LNCAP (cell line): Measurements from ENCODE around the gene TEX2.

ENCODE experiments used
- TF ChIP-seq, protein P1 (sequence below): fragments of 450-650 bp; IDR thresholded peaks from 2 replicates; pipeline ENCODE4 v1.5.1; 2017; ENCODE audit warnings: mild to moderate bottlenecking

TEX2 gene

DNA sequence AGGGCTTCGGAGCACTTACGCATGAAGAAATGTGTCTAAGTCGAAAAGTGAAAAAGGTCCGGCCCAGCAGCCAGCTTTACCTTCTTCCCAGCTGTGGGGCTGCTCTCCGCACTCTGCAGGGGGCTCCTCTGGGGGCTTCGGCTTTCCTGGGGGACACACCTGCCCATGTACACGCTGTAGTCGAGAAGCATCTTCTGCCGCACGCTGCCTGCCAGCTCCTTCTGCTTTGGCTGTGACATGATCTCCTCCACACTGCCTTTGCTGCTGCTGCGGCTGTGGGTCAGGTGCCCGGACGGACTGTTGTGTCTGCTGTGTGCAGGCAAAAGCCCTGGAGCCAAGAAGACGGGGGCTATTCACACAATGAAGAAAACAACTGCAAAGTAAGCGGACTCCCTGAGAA is 75.0 kb downstream of the TEX2 start:
- TF ChIP-seq, protein P1, sequence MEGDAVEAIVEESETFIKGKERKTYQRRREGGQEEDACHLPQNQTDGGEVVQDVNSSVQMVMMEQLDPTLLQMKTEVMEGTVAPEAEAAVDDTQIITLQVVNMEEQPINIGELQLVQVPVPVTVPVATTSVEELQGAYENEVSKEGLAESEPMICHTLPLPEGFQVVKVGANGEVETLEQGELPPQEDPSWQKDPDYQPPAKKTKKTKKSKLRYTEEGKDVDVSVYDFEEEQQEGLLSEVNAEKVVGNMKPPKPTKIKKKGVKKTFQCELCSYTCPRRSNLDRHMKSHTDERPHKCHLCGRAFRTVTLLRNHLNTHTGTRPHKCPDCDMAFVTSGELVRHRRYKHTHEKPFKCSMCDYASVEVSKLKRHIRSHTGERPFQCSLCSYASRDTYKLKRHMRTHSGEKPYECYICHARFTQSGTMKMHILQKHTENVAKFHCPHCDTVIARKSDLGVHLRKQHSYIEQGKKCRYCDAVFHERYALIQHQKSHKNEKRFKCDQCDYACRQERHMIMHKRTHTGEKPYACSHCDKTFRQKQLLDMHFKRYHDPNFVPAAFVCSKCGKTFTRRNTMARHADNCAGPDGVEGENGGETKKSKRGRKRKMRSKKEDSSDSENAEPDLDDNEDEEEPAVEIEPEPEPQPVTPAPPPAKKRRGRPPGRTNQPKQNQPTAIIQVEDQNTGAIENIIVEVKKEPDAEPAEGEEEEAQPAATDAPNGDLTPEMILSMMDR, result no peak

GRCh38 chr17:64187093-64187895 is 75.8 kb downstream of the TEX2 start:
- TF ChIP-seq, protein P1, result no peak

DNA sequence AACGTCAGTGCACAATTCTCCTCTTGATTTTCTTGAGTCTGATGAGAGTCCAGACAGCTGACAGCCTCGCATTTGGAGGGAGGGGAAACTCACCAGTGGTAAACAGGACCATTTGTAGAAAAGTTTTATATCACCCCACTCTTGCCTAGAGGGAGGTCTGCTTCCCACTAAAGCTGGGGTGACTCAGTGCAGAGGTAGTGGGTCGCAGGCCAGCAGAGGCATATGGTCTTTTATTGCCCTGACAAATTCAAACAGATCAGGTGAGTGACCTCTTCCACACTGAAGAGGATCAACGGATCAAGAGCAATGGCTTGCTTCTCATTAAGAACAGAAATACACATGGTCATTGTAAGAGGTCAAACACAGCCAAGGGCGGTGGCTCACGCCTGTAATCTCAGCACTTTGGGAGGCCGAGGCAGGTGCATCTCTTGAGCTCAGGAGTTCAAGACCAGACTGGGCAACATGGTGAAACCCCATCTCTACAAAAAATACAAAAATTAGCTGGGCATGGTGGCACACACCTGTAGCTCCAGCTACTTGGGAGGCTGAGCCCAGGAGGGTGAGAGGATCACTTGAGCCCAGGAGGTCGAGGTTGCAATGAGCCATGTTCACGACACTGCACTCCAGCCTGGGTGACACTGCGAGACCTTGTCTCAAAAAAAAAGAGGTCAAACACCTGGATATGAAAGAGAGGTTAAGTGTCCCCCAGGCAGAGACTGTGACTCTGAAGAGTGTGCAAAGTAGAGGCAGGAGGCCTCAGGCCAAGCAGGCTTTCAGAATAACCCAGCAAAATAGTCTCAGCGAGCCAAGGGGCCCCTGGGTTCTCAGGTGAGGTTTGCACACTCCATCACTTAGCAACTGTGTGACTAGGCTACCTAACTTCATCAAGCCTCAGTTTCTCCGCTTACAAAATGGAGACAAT is 76.6 kb downstream of the TEX2 start:
- TF ChIP-seq, protein P1, result no peak

DNA sequence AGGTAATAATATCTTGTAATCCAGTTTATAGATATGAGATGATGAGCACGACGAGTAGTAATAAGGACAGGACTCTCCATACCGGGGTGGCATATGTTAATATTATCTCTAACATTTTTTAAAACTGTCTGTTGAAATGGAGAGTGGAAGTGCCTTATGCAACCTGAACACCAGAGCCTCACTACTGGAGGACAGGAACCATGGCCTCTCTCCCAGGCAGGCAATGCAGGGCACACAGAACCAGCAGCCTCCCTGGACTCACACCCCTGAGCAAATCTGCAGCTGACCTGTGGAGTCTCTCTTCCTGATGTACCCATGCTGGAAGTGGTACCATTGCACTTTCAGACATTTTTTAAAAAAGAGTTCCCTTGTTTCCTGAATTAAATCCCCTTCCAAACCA is 78.0 kb downstream of the TEX2 start:
- TF ChIP-seq, protein P1, result no peak

- TF ChIP-seq, protein P1, result no peak
These were observed 79.2 kb downstream of the TEX2 start for GRCh38 chr17:64183815-64184214.

GRCh38 chr17:64182325-64183012 is 80.6 kb downstream of the TEX2 start:
- TF ChIP-seq, protein P1, result no peak
